ENCODE data around the gene RPS15. TPM values are rescaled to one million over a fixed set of nuclear protein-coding genes. Genes with fewer than 3 reads are reported as not detected.
"Not testable (repeated sequence)": the region's sequence is repeated elsewhere in the genome, so short reads cannot be mapped to it uniquely, and the experiment has no call there.

Gene RPS15
- total and polyA plus RNA-seq, 9 donors = 973 to 1,562 (median 1,204) TPM

GRCh38 chr19:1418951-1419738 lies 19.1 kb upstream of the RPS15 start:
- Histone ChIP-seq H3K9me3 (replicated peaks; ENCODE audit: control insufficient read depth, low read depth, low read length) (no peaks in the 10 kb centered on the region), H3K27me3 (ENCODE audit: control insufficient read depth, insufficient read depth, low read length) (no peaks in the 10 kb centered on the region), H3K27ac (ENCODE audit: low read length) (no peak overlapping the region), H3K4me3 (ENCODE audit: low read length) (no peak overlapping the region), H3K36me3 (ENCODE audit: control insufficient read depth, insufficient read depth, low read length) (peaks cover 70% of the 10 kb centered on the region), H3K4me1 (ENCODE audit: control insufficient read depth, insufficient read depth, low read length) (peaks cover 37% of the 10 kb centered on the region)
- DNase-seq = no peak
- 89% methylated on average over 16 of the region's 21 CpGs for WGBS (ENCODE audit: insufficient coverage)

- not testable (repeated sequence) for H3K9me3 ChIP-seq (replicated peaks; ENCODE audit: control insufficient read depth, low read depth, low read length); DNase-seq; H3K27me3 ChIP-seq (ENCODE audit: control insufficient read depth, insufficient read depth, low read length); H3K4me3 ChIP-seq (ENCODE audit: low read length); H3K27ac ChIP-seq (ENCODE audit: low read length)
- Histone ChIP-seq H3K4me1 (ENCODE audit: control insufficient read depth, insufficient read depth, low read length) (peaks cover 34% of the 10 kb centered on the region), H3K36me3 (ENCODE audit: control insufficient read depth, insufficient read depth, low read length) (peaks cover 69% of the 10 kb centered on the region)
- no CpG with 5 or more reads among the region's 43 CpGs for WGBS (ENCODE audit: insufficient coverage)
Measured at GRCh38 chr19:1420085-1420484, 18.1 kb upstream of the RPS15 start.

- Histone ChIP-seq H3K4me3 (ENCODE audit: low read length) (no peak overlapping the region), H3K27me3 (ENCODE audit: control insufficient read depth, insufficient read depth, low read length) (no peaks in the 10 kb centered on the region), H3K9me3 (replicated peaks; ENCODE audit: control insufficient read depth, low read depth, low read length) (no peaks in the 10 kb centered on the region), H3K36me3 (ENCODE audit: control insufficient read depth, insufficient read depth, low read length) (peaks cover 74% of the 10 kb centered on the region), H3K4me1 (ENCODE audit: control insufficient read depth, insufficient read depth, low read length) (peaks cover 28% of the 10 kb centered on the region), H3K27ac (ENCODE audit: low read length) (no peak overlapping the region)
- no peak for DNase-seq
- WGBS (ENCODE audit: insufficient coverage) = 87% methylated on average over 15 of the region's 15 CpGs
Measured at GRCh38 chr19:1420590-1420989, 17.6 kb upstream of the RPS15 start.

GRCh38 chr19:1421218-1421957 lies 16.8 kb upstream of the RPS15 start:
- Histone ChIP-seq H3K9me3 (replicated peaks; ENCODE audit: control insufficient read depth, low read depth, low read length) (no peaks in the 10 kb centered on the region), H3K27me3 (ENCODE audit: control insufficient read depth, insufficient read depth, low read length) (no peaks in the 10 kb centered on the region), H3K4me1 (ENCODE audit: control insufficient read depth, insufficient read depth, low read length) (peaks cover 21% of the 10 kb centered on the region), H3K36me3 (ENCODE audit: control insufficient read depth, insufficient read depth, low read length) (peaks cover 77% of the 10 kb centered on the region), H3K27ac (ENCODE audit: low read length) (peak overlapping the region; percentile 20), H3K4me3 (ENCODE audit: low read length) (no peak overlapping the region)
- no peak for DNase-seq
- WGBS (ENCODE audit: insufficient coverage) = 91% methylated on average over 35 of the region's 37 CpGs

GRCh38 chr19:1421958-1422305 lies 16.3 kb upstream of the RPS15 start:
- H3K9me3 ChIP-seq (replicated peaks; ENCODE audit: control insufficient read depth, low read depth, low read length) = no peaks in the 10 kb centered on the region
- H3K36me3 ChIP-seq (ENCODE audit: control insufficient read depth, insufficient read depth, low read length) = peaks cover 83% of the 10 kb centered on the region
- H3K27me3 ChIP-seq (ENCODE audit: control insufficient read depth, insufficient read depth, low read length) = no peaks in the 10 kb centered on the region
- H3K4me1 ChIP-seq (ENCODE audit: control insufficient read depth, insufficient read depth, low read length) = peaks cover 15% of the 10 kb centered on the region
- no peak overlapping the region for H3K4me3 ChIP-seq (ENCODE audit: low read length)
- H3K27ac ChIP-seq (ENCODE audit: low read length) = peak overlapping the region; percentile 20
- no peak for DNase-seq
- 77% methylated on average over 22 of the region's 22 CpGs for WGBS (ENCODE audit: insufficient coverage)

- peaks cover 11% of the 10 kb centered on the region for H3K4me1 ChIP-seq (ENCODE audit: control insufficient read depth, insufficient read depth, low read length)
- peaks cover 84% of the 10 kb centered on the region for H3K36me3 ChIP-seq (ENCODE audit: control insufficient read depth, insufficient read depth, low read length)
- no peak overlapping the region for H3K4me3 ChIP-seq (ENCODE audit: low read length)
- no peaks in the 10 kb centered on the region for H3K9me3 ChIP-seq (replicated peaks; ENCODE audit: control insufficient read depth, low read depth, low read length)
- DNase-seq = no peak
- H3K27ac ChIP-seq (ENCODE audit: low read length) = no peak overlapping the region
- WGBS (ENCODE audit: insufficient coverage) = 53% methylated on average over 15 of the region's 16 CpGs
- no peaks in the 10 kb centered on the region for H3K27me3 ChIP-seq (ENCODE audit: control insufficient read depth, insufficient read depth, low read length)
Measured at GRCh38 chr19:1422360-1422759, 15.8 kb upstream of the RPS15 start.

- 87% methylated on average over 19 of the region's 24 CpGs for WGBS (ENCODE audit: insufficient coverage)
- Histone ChIP-seq H3K4me1 (ENCODE audit: control insufficient read depth, insufficient read depth, low read length) (peaks cover 8% of the 10 kb centered on the region), H3K36me3 (ENCODE audit: control insufficient read depth, insufficient read depth, low read length) (peaks cover 84% of the 10 kb centered on the region), H3K27me3 (ENCODE audit: control insufficient read depth, insufficient read depth, low read length) (no peaks in the 10 kb centered on the region), H3K27ac (ENCODE audit: low read length) (no peak overlapping the region), H3K4me3 (ENCODE audit: low read length) (no peak overlapping the region), H3K9me3 (replicated peaks; ENCODE audit: control insufficient read depth, low read depth, low read length) (no peaks in the 10 kb centered on the region)
- DNase-seq = no peak
Measured at GRCh38 chr19:1422943-1423342, 15.3 kb upstream of the RPS15 start.

GRCh38 chr19:1423436-1424191 lies 14.6 kb upstream of the RPS15 start:
- no peak overlapping the region for H3K4me3 ChIP-seq (ENCODE audit: low read length)
- no peak overlapping the region for H3K27ac ChIP-seq (ENCODE audit: low read length)
- no peak for DNase-seq
- peaks cover 8% of the 10 kb centered on the region for H3K4me1 ChIP-seq (ENCODE audit: control insufficient read depth, insufficient read depth, low read length)
- H3K36me3 ChIP-seq (ENCODE audit: control insufficient read depth, insufficient read depth, low read length) = peaks cover 85% of the 10 kb centered on the region
- H3K27me3 ChIP-seq (ENCODE audit: control insufficient read depth, insufficient read depth, low read length) = no peaks in the 10 kb centered on the region
- H3K9me3 ChIP-seq (replicated peaks; ENCODE audit: control insufficient read depth, low read depth, low read length) = no peaks in the 10 kb centered on the region
- 90% methylated on average over 31 of the region's 40 CpGs for WGBS (ENCODE audit: insufficient coverage)

- H3K27ac ChIP-seq (ENCODE audit: low read length) = no peak overlapping the region
- no peaks in the 10 kb centered on the region for H3K9me3 ChIP-seq (replicated peaks; ENCODE audit: control insufficient read depth, low read depth, low read length)
- 75% methylated on average over 26 of the region's 42 CpGs for WGBS (ENCODE audit: insufficient coverage)
- H3K27me3 ChIP-seq (ENCODE audit: control insufficient read depth, insufficient read depth, low read length) = no peaks in the 10 kb centered on the region
- no peak for DNase-seq
- peaks cover 8% of the 10 kb centered on the region for H3K4me1 ChIP-seq (ENCODE audit: control insufficient read depth, insufficient read depth, low read length)
- H3K4me3 ChIP-seq (ENCODE audit: low read length) = no peak overlapping the region
- peaks cover 84% of the 10 kb centered on the region for H3K36me3 ChIP-seq (ENCODE audit: control insufficient read depth, insufficient read depth, low read length)
Measured at GRCh38 chr19:1424192-1424955, 13.8 kb upstream of the RPS15 start.

Measured in muscle of leg (tissue), 11 donors.